Prostate gland (tissue), 2 donors: ENCODE measurements around the gene NPR3.

ENCODE experiments used
- POLR2A ChIP-seq: fragments of 450-650 bp; IDR thresholded peaks from one replicate; pipeline ENCODE4 v1.6.1; 2016; ENCODE audit warnings: antibody characterized with exemption, mild to moderate bottlenecking
- POLR2AphosphoS5 ChIP-seq: sonication (generic); formaldehyde crosslinking; IDR thresholded peaks from one replicate; pipeline ENCODE4 v1.6.1; 2017; ENCODE audit warnings: antibody characterized with exemption
- TF ChIP-seq, protein P1 (sequence below), 4 experiments: fragments of 200-600 bp in 2 of 4; fragments of 450-650 bp in 2 of 4; sonication (generic) in 2 of 4; IDR thresholded peaks; 1 replicate in 3 of 4; 2 replicates in 1 of 4; pipeline ENCODE4 v1.5.1; 2016 to 2019; ENCODE audit warnings: antibody characterized with exemption in 4 of 4, mild to moderate bottlenecking in 2 of 4, moderate library complexity in 2 of 4

GRCh38 chr5:32780508-32780919, 69.4 kb downstream of the NPR3 start:
- TF ChIP-seq, protein P1, sequence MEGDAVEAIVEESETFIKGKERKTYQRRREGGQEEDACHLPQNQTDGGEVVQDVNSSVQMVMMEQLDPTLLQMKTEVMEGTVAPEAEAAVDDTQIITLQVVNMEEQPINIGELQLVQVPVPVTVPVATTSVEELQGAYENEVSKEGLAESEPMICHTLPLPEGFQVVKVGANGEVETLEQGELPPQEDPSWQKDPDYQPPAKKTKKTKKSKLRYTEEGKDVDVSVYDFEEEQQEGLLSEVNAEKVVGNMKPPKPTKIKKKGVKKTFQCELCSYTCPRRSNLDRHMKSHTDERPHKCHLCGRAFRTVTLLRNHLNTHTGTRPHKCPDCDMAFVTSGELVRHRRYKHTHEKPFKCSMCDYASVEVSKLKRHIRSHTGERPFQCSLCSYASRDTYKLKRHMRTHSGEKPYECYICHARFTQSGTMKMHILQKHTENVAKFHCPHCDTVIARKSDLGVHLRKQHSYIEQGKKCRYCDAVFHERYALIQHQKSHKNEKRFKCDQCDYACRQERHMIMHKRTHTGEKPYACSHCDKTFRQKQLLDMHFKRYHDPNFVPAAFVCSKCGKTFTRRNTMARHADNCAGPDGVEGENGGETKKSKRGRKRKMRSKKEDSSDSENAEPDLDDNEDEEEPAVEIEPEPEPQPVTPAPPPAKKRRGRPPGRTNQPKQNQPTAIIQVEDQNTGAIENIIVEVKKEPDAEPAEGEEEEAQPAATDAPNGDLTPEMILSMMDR (IDR thresholded peaks at IDR 0.05), result no peak
- TF ChIP-seq POLR2A, result no peak
- TF ChIP-seq POLR2AphosphoS5, result no peak
